NCI-H187 treated with DMSO at 0.1 percent for 48 hours (cell line): ENCODE measurements around the gene FALEC.
"Not testable (repeated sequence)": the region's sequence is repeated elsewhere in the genome, so short reads cannot be mapped to it uniquely, and the experiment has no call there.

ENCODE experiments used
- DNase-seq: peaks from one replicate; lab custom pipeline; 2025; lab: John Stamatoyannopoulos, UW

Gene FALEC

GRCh38 chr1:150574260-150575071 is 58.9 kb downstream of the FALEC start:
- no peak for DNase-seq

GRCh38 chr1:150575072-150575489 is 59.5 kb downstream of the FALEC start:
- no peak for DNase-seq

DNA sequence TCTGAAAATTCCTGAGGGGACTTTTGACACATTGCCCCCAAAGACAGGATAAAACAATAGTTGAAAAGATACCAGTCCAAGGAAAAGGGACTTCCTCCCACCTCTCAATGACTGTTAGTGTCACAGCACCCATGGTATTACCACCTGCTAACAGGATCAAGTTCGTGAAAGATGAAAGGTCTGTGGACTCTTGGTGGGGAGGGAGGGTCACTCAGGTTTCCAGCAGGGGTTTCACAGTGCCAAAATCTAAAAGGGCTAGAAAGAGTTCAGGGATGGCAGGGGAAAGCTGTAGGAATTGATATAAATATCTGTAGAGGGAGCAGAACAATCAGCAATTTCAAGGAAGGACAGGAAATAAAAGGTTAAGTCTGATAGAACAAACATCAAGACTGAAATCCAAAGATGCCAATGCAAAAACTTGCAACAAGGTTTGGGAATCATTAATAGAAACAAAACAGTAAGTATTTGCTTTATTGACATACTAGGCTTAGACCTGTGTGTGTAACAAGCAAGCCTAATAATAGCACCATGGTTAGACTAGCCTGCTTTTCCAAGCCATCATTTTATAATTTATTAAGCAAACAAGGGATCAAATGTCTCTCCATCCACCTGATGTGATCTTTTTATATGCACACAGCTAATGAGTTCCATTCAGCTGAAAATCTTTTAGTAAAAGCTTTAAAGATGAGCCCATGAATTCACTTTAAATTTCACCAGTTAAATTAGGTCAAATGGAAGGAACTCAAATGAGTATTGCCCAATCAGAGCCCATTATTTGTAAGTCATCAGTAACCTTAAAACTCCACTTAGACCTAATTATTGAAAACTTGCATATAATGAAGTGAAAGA is 60.2 kb downstream of the FALEC start:
- no peak for DNase-seq

DNA sequence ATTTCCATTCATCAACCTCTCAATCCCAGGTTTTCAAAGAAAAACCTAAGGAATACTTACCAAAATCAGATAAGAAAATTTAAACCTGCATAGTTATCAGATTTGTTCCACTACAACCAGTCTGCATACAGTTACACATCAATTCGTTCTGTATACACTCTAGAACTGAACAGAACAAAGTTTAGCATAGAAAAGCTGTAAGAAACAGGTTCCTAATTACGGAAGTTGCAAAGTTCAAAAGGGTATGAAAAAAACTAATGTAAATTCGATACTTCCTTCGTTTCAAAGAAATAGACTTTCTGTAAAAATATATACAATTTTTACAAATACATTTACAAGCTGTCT is 60.8 kb downstream of the FALEC start:
- no peak for DNase-seq

DNA sequence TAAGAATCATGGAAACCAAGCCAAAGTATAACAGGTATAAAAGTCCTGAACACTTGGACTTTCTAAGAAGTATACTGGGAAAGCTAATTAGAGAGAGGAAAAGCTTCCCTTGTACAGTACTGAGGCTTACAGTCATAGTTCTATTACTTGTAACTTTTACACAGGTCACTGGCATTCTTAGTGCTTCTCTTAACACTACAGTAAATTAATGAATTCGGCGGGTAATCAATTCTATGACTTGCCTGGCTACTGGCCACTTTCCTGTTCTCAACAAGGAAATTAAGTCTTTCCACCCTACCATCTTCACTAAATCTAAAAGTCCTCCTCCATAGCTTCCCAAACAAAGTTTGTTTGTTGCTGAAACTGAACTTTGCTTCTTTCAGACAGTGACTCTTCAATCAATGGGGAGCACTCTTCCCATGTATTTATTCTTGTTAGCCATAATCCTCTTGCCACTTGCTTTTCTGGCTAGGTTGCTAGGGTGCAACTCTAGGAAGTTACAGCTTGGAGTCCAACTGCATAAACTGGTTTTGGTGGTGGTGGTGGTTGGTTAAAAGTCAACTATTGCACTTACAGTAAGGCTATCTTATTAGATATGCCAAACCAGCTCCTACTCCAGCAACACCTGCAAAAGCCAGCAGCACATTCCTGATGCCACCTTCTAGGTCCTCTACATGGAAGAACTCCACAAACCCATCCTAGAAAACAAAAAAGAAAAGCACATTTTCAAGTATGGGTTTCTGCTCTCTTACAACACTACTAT is 61.4 kb downstream of the FALEC start:
- no peak for DNase-seq

GRCh38 chr1:150577557-150578271 is 62.2 kb downstream of the FALEC start:
- DNase-seq: no peak

- DNase-seq: no peak
These were observed 62.9 kb downstream of the FALEC start for GRCh38 chr1:150578272-150579109.

- DNase-seq: peak; percentile 95
These were observed 63.8 kb downstream of the FALEC start, which contains the start of gene MCL1 for GRCh38 chr1:150579110-150579944. TSS of gene MCL1 (minus strand) at chr1:150579610. CDS start at chr1:150579530, 80 bp downstream.

- DNase-seq: no peak
These were observed 64.5 kb downstream of the FALEC start for GRCh38 chr1:150579945-150580642.

DNA sequence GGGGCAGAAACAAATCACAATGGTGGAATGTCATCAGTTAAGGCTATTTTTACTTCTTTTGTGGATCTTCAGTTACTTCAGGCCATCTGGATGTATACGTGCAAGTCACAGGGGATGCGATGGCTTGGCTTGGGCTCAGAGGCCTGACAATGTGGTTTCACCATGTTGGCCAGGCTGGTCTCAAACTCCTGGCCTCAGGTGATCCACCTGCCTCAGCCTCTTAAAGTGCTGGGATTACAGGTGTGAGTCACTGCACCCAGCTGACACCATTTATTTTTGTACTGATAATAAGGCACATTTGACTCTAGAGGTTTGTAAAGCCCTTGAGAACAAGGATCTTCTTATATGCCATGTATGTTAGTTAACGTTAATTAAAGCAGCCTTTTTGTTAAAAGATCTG is 65.4 kb downstream of the FALEC start:
- DNase-seq: not testable (repeated sequence)

GRCh38 chr1:150581437-150581836 is 65.9 kb downstream of the FALEC start:
- not testable (repeated sequence) for DNase-seq

GRCh38 chr1:150581962-150582361 is 66.4 kb downstream of the FALEC start:
- DNase-seq: not testable (repeated sequence)

- DNase-seq: no peak
These were observed 66.8 kb downstream of the FALEC start for GRCh38 chr1:150582371-150582770.
